ENCODE results near the gene VPS13D.
A peak's percentile ranks its signal among the peaks of the same experiment; 100 is the strongest.

VPS13D gene

DNA sequence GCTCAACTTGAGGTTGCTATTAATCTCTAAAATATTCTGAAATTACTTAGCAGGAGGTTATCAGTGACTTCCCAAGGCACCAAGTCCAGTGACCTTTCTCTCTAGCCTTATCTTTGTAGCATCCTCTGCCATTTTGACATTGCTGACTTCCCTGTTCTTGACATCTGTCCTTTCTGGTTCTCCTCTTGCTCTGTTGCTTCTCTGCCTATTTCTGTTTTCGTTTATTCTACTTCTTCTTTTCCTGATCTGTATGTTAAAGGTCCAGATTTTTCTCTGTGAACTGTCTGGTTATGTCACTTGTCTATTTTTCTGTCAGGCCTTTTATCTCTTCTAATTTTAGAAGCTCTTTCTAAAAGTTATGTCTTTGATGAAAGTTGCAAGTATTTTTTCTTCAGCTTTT lies 178.8 kb downstream of the VPS13D start:
- DNase-seq = no peak

DNA sequence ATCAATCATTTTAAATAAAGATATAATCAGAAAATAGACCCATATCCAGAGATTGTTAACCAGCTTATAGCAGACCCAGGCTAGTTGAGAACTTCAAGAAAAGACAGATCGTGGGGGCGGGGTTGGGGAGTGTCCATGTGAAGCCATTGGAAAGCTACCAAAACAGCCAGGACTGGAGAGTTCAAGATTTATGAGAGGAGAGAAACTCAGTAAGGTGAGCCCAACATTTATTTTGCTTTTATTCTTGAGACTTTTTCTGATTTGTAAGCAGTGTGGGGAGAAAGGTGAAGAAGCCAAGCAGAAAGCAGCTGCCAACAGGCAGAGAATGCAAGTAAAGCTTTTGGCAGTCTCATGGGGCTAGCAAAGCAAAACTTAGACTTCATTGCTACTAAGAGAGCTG lies 179.9 kb downstream of the VPS13D start:
- no peak for DNase-seq

DNA sequence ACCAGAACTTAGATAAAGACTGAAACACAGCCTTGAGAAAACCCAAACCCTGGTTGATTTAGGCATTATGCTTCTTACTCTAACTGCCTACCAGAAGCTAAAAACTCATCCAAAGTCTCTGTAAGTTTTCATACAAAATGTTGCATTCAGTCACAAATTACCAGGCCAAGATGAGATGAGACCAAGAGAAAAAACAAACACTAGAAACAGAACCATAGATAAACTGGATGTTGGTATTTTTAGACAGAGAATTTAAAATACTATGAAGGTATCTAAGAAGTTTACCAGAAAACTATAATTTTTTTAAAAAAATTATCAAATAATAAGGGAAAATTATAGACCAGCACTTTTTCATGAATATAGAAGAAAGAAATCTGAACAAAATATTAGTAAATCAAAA lies 180.5 kb downstream of the VPS13D start:
- DNase-seq = no peak

GRCh38 chr1:12411098-12411497 lies 181.3 kb downstream of the VPS13D start:
- no peak for DNase-seq

- no peak for DNase-seq
Measured at GRCh38 chr1:12411747-12412146, 181.9 kb downstream of the VPS13D start.

GRCh38 chr1:12412439-12412838 lies 182.6 kb downstream of the VPS13D start:
- DNase-seq = no peak

GRCh38 chr1:12413664-12414410 lies 184.0 kb downstream of the VPS13D start:
- DNase-seq = no peak

DNA sequence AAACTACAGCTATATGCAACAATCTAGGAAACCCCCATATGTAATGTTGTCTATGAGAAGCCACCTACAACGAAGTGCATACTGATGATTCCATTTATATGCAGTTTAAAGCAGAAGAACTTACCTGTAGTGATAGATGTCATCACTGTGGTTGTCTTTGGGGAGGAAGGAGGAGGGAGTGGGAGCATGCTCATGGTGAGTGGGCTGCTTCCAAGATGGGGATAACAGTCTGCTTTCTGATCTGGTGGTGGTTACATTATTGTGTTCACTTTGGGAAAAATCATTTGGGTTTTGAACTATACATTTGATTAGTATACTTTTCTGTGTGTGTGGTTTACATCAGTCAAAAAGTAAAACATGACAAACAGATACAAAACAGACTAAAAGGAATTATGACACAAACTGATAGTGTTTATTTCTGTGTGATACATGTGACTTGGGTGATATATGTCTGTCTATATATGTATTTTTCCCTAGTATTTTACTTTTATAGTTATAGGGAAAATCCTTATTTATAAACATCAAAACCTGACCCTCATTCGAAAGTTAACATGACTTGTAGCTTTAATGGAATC lies 184.7 kb downstream of the VPS13D start:
- DNase-seq = no peak

DNA sequence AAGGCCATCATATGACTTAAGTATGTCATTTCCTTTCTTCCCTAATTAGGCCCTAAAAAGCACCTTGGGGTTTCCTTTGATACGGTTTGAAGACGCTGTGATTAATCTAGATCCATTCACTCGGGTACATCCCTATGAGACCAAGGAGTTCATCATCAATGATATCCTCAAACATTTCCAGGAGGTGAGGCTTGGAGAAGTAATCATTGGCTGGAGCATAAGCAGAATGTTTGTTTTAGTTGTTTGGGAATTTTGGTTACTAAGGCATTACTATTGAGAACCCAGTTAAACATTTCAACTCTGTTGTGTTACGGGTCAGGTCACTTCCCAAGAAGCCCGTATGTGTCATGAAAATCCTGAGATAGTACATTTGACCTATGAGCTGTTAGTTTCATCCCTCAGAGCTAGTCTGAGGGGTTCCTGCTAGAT lies 185.2 kb downstream of the VPS13D start:
- no peak for DNase-seq

DNA sequence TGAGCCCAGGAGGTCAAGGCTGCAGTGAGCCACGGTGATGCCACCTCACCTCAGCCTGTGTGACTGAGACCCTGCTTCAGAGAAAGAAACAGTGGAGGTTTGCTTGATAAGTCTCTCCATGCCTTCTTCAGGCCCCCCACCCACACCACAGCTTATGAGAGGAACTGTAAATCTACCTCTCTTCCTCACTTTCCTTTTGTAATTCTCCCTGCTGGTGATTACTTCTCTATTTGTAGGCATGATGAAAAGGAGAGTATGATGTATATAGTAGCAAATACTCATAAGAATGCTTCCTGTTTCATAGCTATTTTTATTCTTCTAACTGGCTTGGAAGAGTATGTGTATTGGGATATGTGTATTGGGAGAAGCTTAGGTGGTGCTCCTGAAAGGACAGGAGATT lies 186.3 kb downstream of the VPS13D start:
- DNase-seq = no peak

DNA sequence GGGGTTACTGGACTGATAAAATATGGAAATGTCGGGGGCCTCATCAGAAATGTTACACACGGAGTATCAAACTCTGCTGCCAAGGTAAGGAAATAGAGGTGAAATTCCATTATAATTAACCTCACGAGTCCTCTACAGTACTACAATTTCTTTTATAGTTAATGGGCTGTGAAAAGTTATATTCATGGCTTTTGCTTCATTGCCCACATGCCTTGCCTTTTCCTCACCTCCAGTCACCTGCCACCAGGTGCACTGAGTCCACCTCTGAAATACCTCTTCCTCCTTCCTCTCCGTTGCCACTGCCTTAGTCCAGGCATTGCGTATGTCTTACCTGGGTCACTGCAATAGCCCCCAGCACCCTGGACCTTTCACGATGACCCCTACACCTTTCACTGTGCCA lies 186.9 kb downstream of the VPS13D start:
- DNase-seq = no peak

GRCh38 chr1:12417389-12417788 lies 187.6 kb downstream of the VPS13D start:
- no peak for DNase-seq

GRCh38 chr1:12420171-12420570 lies 190.3 kb downstream of the VPS13D start:
- no peak for DNase-seq

GRCh38 chr1:12422488-12422887 lies 192.7 kb downstream of the VPS13D start:
- no peak for DNase-seq

GRCh38 chr1:12424087-12424529 lies 194.3 kb downstream of the VPS13D start:
- no peak for DNase-seq

GRCh38 chr1:12424793-12425192 lies 195.0 kb downstream of the VPS13D start:
- DNase-seq = no peak

DNA sequence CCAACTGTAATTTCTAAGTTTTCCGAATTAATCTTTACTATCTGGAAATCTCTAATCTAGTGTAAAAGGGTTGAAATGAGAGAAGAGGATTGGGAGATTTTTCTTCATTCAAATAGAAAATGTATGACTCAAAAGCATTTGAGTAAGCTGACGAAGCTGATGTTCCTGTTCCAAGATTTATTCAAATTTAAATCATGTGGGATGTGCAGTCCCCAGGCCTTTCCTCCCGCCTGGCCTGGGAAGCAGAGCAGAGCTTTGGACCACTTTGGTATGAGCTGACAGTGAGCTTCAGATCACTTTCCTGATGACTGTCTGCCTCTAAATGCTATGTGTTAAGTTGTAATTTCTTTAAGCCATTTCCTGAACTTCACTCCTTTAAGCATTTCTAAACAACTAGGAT lies 196.2 kb downstream of the VPS13D start:
- DNase-seq = no peak

DNA sequence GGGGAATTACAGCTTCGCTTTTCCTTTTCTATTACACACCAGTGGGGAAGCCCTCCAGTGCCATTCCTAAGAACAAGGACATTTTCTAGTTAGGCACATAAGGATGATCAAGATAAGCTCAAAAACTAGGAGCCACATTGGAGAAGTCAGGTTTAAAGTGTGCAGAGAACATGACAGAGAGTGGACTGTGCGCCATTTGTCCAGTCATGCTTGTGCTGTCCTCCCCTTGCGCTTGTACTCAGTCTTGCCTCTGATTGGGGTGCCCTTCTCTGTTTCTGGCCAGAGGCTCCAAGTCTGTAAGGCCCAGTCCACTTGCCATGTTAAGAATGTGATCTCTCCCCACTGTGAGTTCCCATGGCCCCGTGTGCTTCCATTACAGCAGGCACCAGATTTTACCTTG lies 198.5 kb downstream of the VPS13D start:
- DNase-seq = no peak

DNA sequence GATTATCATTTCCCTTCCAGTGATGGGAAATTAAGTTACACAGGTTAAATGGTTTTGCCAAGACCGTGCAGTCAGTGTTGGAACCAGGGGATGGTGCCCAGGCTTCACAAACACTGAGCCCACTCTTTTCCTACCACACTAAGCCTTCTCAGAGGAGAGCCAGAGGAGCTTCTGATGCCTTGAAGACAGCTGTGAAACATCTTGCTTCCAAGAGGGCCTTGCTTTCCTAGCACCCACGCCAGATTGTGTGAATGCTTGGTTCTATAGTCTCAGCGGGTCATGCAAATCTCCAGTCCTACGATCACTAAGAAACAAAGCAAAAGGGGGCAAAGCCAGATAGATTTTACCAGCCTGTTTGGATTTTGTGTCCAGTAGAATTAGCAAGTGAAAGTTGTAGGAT lies 200.7 kb downstream of the VPS13D start:
- no peak for DNase-seq

DNA sequence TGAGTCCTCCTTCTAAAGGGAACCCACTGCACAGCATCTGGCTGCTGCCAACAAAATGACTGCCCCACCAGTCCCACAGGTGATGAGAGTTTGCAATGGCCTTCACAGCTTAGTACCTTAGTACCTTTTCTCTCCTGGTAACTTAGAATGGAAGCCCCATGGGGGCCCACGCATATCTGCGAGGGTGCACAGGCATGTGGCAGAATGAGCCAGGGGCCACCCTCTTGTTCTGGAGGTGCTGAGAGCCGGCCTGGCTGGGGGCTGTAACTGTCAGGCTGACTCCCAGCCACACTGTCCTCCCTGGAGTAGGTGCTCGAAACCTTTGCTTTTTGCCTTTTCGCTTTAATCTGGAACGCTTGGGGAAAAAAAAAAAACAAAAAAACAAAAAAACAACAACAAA lies 203.1 kb downstream of the VPS13D start:
- no peak for DNase-seq

DNA sequence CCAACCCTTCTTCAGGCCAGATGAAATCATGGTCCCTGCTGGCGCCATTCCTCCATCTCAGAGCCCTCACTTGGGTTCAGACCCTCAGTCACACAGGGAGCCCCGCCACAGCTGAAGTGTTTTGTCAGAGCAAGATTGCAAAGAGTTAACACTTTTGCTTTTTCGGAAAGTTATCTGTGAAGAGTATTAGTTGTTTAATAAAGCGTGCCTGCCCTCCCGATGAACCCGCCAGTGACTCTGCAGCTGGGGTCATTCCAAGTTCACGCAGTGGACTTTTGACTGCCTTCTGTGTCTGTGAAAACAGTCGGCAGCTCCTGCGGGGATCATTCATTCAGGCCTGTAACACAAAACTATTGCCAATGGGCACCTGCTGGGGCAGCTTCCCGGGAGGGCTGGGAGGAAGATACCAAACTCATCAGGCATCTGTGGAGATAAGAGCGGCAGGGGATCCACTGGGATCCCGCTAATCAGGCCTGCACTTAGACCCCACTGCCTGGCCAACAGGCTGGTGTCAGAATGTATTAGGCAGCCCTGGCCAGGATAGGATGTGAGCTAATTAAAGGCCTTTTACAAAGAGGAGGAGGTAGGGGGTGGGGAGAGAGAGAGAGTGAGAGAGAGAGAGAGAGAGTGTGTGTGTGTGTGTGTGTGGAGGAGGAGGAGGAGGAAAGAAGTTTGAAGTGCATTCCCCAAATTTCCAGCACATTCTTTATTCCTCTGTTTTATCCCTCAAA lies 203.7 kb downstream of the VPS13D start:
- DNase-seq = no peak

DNA sequence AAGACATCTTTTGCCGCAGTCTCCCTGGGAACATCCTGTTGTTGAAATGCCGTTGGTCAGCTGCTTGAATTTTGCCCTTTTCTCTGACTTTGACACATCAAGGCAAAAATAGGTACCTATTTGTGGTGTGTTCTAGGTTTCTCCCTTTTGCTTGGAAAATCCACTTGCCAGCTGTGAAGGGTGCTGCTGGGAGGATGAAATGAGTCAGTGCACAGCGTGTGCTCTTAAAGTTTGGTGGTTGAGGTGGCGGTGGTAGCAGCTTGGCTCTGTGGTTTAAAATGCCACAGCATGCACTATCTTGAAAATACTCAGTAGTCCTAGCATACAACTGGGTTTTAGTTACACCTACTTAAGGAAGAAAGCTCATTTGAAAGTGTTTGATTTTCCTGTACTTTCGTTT lies 204.3 kb downstream of the VPS13D start:
- DNase-seq = peak in 3 of 5 donors; percentile 12 to 88 (median 28)

GRCh38 chr1:12434686-12435085 lies 204.9 kb downstream of the VPS13D start:
- no peak for DNase-seq
